ENCODE measurements around the gene PLCB2.

The PLCB2 gene

DNA sequence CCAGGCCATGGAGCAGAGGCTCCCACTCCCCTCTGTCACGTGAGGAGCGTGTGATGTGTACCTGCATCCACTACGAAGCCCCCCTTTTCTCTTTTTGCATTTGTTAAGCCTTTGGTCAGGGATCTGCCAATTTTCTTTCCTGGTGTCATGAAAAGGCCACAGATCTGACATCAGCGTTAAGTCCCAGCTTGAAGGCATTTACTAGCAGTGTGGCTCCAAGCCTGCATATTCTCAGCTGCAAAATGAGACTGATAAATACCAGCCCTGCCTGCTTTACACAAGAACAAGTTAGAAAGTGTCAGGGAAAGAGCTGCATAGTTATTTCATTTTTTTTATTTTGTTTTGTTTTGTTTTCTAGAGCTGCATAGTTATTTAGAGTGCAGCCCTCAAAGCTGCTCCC lies 22.6 kb downstream of the PLCB2 start:
- no peak for DNase-seq (ENCODE audit: low read depth)

DNA sequence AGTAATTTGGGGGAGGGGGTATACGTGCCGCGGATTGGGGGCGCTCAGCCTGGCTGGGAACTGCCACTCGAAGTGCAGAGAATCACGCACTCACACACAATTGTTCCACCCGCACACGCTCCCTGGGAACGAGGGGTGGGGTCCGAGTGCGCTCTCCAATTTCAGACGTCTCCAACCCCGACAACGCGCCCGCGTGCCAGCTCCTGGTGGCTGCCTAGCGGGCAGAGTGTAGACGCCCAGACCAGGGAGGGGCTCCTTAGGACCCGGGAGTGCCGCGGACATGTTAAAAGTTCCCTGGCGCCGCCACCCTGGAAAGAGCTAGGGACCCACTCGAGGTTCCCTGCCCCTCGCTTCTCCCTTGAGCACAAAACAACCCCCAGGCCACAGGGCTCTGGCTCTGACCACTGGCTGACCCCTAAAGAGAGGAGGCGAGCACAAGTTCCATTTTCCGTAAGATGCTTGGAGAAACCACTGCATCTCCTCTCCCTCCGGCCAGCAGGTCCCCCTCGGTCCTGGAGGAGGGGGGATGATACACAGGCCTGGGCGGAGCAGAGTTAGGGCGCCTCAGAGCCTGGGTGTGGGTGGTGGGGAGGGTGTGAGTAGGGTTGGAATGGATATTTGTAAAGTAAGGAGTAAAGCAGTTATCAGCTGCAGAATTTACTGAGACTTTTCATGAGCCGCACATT lies 24.0 kb downstream of the PLCB2 start:
- DNase-seq (ENCODE audit: low read depth) = no peak

- no peak for DNase-seq (ENCODE audit: low read depth)
Observed at GRCh38 chr15:40282869-40283614, 24.7 kb downstream of the PLCB2 start, which contains the start of gene ANKRD63. ANKRD63 (minus strand) TSS chr15:40283064; CDS start chr15:40282586, 478 bp downstream.

- DNase-seq (ENCODE audit: low read depth) = no peak
Observed at GRCh38 chr15:40282147-40282868, 25.4 kb downstream of the PLCB2 start.

- DNase-seq (ENCODE audit: low read depth) = no peak
Observed at GRCh38 chr15:40281801-40282146, 26.0 kb downstream of the PLCB2 start.

GRCh38 chr15:40281057-40281800 lies 26.5 kb downstream of the PLCB2 start:
- DNase-seq (ENCODE audit: low read depth) = no peak

DNA sequence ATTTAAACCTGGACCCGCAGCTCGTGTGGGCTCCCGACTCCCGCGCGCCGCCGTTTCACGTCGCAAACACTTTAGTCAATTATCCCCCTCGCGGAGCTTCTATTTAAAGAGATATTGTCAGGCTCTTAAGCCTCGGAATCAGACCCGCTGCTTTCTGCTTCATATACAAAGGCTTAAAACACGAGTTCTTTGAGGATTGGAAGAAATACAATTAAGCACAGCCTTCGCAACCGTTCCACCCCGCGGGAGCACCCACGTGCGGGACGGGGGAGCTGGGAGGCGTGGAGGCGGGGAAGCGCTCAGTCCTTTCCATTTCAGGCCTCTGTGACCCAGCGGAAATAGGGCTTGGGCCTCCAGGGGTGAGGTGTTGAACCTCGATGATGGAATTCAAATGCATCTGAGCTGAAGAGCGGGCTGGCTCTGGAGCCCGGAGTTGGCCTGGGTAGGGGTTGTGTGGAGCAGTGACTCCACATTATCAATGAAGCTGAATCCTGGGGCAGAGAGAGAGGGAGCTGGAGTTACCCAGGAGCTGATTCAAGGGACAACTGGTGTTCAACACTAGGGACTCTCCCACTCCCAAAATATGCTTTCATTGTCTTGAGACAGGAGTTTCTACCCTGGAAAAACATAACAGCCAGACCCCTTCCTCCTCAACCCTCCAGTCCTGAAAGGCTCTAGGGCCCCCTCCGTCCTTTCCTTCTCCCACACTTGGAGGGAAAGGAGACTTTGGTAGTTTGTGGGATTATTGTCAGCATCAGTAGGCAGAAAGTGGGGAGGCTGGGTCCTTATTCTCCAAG lies 27.3 kb downstream of the PLCB2 start:
- DNase-seq (ENCODE audit: low read depth) = no peak

DNA sequence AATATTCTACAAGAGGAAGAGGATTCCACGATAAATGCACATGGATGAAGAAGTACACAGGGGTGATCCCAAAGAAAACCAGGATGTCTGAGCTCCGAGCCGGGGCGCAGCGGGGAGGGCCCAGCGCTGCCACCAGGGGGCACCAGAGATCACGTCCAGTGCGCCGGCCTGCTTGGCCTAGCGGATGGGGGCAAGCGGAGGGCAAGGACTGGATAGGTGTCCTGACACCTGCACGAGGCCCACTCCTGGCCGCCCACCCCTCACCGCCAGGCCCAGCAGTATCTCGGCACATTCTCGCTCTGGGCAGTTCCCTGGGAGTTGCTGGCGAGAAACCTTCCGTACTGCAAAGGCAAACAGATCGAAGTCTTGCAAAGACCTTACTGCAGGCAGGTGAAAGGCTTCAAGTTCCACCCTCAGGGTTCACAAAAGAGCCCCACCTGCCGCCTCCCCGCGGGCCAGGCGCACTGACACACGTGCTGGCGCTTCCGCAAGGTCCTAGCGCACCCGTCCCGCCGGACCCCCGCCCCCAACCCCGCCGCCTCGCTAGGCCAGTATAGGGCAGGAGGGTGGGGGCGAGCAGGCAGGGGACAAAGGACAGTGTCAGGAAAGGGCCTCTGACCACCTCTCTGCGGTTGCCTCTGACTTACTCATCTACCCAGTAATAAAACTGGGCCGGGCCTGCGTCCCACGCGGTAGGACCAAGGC lies 28.1 kb downstream of the PLCB2 start:
- DNase-seq (ENCODE audit: low read depth) = no peak

- DNase-seq (ENCODE audit: low read depth) = no peak
Observed at GRCh38 chr15:40278026-40278425, 29.7 kb downstream of the PLCB2 start.

GRCh38 chr15:40277471-40277870 lies 30.3 kb downstream of the PLCB2 start:
- DNase-seq (ENCODE audit: low read depth) = no peak

DNA sequence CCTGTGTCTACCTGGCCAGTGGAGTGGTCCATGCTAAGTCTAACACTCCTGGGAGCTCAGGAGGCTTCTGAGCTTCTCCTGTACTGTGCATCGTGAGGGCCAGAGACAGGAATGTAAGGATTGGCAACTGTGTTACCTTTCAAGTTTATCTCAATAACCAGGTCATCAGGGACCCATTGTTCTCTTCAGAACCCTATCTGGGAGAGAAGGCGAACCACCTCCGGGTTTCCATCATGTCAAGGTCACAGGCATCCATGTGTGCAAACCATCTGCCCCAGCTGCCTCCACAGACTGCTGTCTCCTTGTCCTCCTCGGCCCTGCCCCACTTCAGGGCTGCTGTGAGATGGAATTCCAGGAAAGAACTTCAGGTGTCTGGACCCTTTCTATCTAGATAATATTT lies 30.8 kb downstream of the PLCB2 start:
- DNase-seq (ENCODE audit: low read depth) = no peak

DNA sequence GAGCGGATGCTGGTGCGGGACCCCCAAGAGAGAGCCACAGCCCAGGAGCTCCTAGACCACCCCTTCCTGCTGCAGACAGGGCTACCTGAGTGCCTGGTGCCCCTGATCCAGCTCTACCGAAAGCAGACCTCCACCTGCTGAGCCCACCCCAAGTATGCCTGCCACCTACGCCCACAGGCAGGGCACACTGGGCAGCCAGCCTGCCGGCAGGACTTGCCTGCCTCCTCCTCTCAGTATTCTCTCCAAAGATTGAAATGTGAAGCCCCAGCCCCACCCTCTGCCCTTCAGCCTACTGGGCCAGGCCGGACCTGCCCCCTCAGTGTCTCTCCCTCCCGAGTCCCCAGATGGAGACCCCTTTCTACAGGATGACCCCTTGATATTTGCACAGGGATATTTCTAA lies 31.8 kb downstream of the PLCB2 start:
- DNase-seq (ENCODE audit: low read depth) = no peak

- no peak for DNase-seq (ENCODE audit: low read depth)
Observed at GRCh38 chr15:40275523-40275922, 32.2 kb downstream of the PLCB2 start.

- DNase-seq (ENCODE audit: low read depth) = peak; percentile 52
Observed at GRCh38 chr15:40274350-40275274, 33.1 kb downstream of the PLCB2 start.

GRCh38 chr15:40273428-40273827 lies 34.3 kb downstream of the PLCB2 start:
- no peak for DNase-seq (ENCODE audit: low read depth)

GRCh38 chr15:40272485-40273056 lies 35.2 kb downstream of the PLCB2 start:
- no peak for DNase-seq (ENCODE audit: low read depth)

DNA sequence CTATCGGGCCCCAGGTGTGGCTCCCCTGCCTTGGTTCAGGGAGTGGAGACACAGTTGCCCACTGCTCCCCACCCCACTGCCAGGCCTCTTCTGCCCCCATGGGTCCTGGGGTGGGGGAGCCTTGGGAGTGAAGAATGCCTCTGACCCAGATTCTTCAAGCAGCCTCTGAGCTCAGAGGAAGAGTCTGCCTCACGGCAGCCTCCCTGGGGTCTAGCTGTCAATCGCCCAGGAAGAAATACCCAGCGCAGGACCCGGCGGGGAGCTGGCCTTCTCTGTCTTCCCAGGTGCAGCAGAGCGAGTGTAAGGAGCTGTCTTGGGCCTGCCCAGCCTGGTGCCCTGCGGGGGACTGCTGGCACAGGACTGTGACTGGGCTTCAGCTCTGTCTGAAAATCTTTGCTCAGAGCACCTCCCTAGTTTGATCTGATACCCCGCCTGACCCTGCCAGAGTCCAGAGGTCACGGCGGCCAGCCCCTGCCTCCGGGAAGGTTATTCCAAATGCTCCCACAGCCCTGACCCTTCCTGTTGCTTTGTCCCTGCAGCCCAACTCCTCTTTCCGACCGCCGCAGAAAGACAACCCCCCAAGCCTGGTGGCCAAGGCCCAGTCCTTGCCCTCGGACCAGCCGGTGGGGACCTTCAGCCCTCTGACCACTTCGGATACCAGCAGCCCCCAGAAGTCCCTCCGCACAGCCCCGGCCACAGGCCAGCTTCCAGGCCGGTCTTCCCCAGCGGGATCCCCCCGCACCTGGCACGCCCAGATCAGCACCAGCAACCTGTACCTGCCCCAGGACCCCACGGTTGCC lies 35.9 kb downstream of the PLCB2 start:
- DNase-seq (ENCODE audit: low read depth) = no peak

DNA sequence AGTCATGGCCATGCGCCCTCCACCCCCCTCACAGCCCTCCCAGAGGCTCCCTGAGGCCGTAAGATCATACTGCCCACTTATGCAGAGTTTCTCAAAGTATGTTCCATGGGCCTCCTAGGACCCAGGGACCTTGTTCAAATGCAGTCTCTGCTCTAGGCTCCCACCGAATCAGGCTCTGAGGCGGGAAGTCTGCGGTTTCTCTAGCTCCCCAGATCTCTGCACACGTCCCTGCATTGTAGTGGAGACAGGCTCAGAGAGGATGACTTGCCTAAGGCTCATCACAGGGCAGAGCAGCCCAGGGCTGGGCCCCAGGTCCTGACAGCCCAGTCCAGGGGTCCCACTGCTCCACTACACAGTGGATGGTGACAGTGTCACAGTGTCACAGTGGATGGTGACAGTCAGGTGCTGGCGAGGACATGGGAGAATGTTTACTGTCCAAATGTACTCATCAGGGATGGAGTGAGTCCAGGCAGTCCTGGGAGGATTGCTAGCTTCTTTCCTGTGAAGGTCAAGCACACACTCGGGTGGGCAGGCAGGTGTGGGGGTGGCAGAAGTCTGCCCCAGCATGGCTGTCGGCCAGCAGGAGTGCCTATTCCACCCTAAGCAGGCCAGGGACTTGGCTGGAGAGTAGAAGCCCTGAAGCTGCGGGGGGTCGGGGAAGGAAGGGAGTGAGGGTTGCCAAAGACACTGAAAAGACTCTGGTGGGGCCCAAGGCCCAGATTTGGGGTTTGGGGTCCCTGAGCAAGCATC lies 37.3 kb downstream of the PLCB2 start:
- no peak for DNase-seq (ENCODE audit: low read depth)
